MM.1S (cell line): ENCODE measurements around the gene SMARCD3.

Experiments
- CTCF ChIP-seq: fragments of 300-600 bp; sonication (generic); IDR thresholded peaks from 2 replicates; pipeline ENCODE4 v1.5.1; 2016; ENCODE audit warnings: antibody characterized with exemption, low read length, mixed read lengths
- EZH2 ChIP-seq: fragments of 300-600 bp; sonication (generic); optimal IDR thresholded peaks from 2 replicates; pipeline ENCODE3; 2017; ENCODE audit warnings: low read depth, mild to moderate bottlenecking, antibody characterized with exemption, low read length, mixed read lengths
- EZH2phosphoT487 ChIP-seq: fragments of 300-600 bp; sonication (generic); IDR thresholded peaks from 2 replicates; pipeline ENCODE4 v1.6.1; 2018; ENCODE audit warnings: antibody characterized with exemption, low read length

GRCh38 chr7:151271699-151272355, 23.3 kb upstream of the SMARCD3 start:
- TF ChIP-seq CTCF, result no peak
- no peak for TF ChIP-seq EZH2
- no peak for TF ChIP-seq EZH2phosphoT487
